ENCODE data around the gene RBM27. TPM values are rescaled to one million over a fixed set of nuclear protein-coding genes. Genes with fewer than 3 reads are reported as not detected.

RBM27 gene
- polyA plus RNA-seq, 3 donors = 2.5 to 6.2 (median 3.9) TPM

- Histone ChIP-seq H3K36me3 (replicated peaks in 1 of 2; ENCODE audit: control insufficient read depth in 1 of 2, insufficient read depth in 2 of 2, low read length in 2 of 2) (peaks cover 70 to 88% of the 10 kb centered on the region in 2 donors), H3K27me3 (ENCODE audit: control insufficient read depth in 2 of 2, insufficient read depth in 2 of 2, low read length in 2 of 2) (no peaks in the 10 kb centered on the region), H2AFZ (ENCODE audit: insufficient read depth, low read depth, low read length, poor library complexity, severe bottlenecking) (no peak overlapping the region), H3K9ac (ENCODE audit: insufficient read depth, low read length, poor library complexity, severe bottlenecking) (no peak overlapping the region), H3K4me3 (replicated peaks in 1 of 3; ENCODE audit: low read depth in 2 of 3, low read length in 3 of 3) (no peak overlapping the region), H3K4me2 (replicated peaks; ENCODE audit: extremely low read depth, low read length, poor library complexity, severe bottlenecking) (no peak overlapping the region), H3K9me3 (replicated peaks in 1 of 2; ENCODE audit: control insufficient read depth in 1 of 2, insufficient read depth in 1 of 2, low read length in 2 of 2) (no peaks in the 10 kb centered on the region), H3K79me2 (ENCODE audit: insufficient read depth, low read length) (no peaks in the 10 kb centered on the region), H3K4me1 (ENCODE audit: control insufficient read depth in 1 of 2, insufficient read depth in 2 of 2, low read length in 2 of 2) (no peaks in the 10 kb centered on the region), H3K27ac (ENCODE audit: low read depth in 1 of 2, low read length in 2 of 2) (no peak overlapping the region), H4K20me1 (ENCODE audit: insufficient read depth, low read length) (peaks cover 6% of the 10 kb centered on the region)
- 100% methylated on average over 1 of the region's 1 CpG for WGBS (ENCODE audit: insufficient coverage)
- TF ChIP-seq CTCF (IDR thresholded peaks at IDR 0.05) = no peak
- H3K9me3 Mint-ChIP-seq = no peaks in the 10 kb centered on the region
- H3K4me1 Mint-ChIP-seq = no peaks in the 10 kb centered on the region
- peak overlapping the region in 1 of 7 donors; percentile 25 for H3K27ac Mint-ChIP-seq
- intact Hi-C loops (cut with micrococcal nuclease) = no loop called here
- H3K4me3 Mint-ChIP-seq = no peak overlapping the region
- no peak for DNase-seq
- no peaks in the 10 kb centered on the region for H3K27me3 Mint-ChIP-seq (ENCODE audit: low read depth in 3 of 3)
- peaks cover 51 to 68% of the 10 kb centered on the region in 2 donors for H3K36me3 Mint-ChIP-seq
Observed at GRCh38 chr5:146238973-146239372, 35.6 kb downstream of the RBM27 start.

GRCh38 chr5:146240951-146241350 is 37.5 kb downstream of the RBM27 start:
- intact Hi-C loops (cut with micrococcal nuclease) = no loop called here

More at GRCh38 chr5:146240951-146241350, 37.5 kb downstream of the RBM27 start:
- WGBS (ENCODE audit: insufficient coverage) = no CpG with 5 or more reads among the region's 2 CpGs
- H3K9me3 Mint-ChIP-seq = no peaks in the 10 kb centered on the region
- H3K9ac ChIP-seq (ENCODE audit: insufficient read depth, low read length, poor library complexity, severe bottlenecking) = no peak overlapping the region
- no peak overlapping the region for H2AFZ ChIP-seq (ENCODE audit: insufficient read depth, low read depth, low read length, poor library complexity, severe bottlenecking)
- H3K79me2 ChIP-seq (ENCODE audit: insufficient read depth, low read length) = no peaks in the 10 kb centered on the region
- peaks cover 55 to 71% of the 10 kb centered on the region in 2 donors for H3K36me3 Mint-ChIP-seq
- no peak overlapping the region for H3K27ac Mint-ChIP-seq
- no peaks in the 10 kb centered on the region for H3K4me1 Mint-ChIP-seq
- DNase-seq = no peak
- H3K4me3 Mint-ChIP-seq = no peak overlapping the region
- no peaks in the 10 kb centered on the region for H3K27me3 Mint-ChIP-seq (ENCODE audit: low read depth in 3 of 3)
- H3K27ac ChIP-seq (ENCODE audit: low read depth in 1 of 2, low read length in 2 of 2) = no peak overlapping the region
- TF ChIP-seq CTCF (IDR thresholded peaks at IDR 0.05) = no peak
- no peak overlapping the region for H3K4me3 ChIP-seq (replicated peaks in 1 of 3; ENCODE audit: low read depth in 2 of 3, low read length in 3 of 3)
- no peaks in the 10 kb centered on the region for H3K27me3 ChIP-seq (ENCODE audit: control insufficient read depth in 2 of 2, insufficient read depth in 2 of 2, low read length in 2 of 2)
- H3K4me2 ChIP-seq (replicated peaks; ENCODE audit: extremely low read depth, low read length, poor library complexity, severe bottlenecking) = no peak overlapping the region
- no peaks in the 10 kb centered on the region for H3K9me3 ChIP-seq (replicated peaks in 1 of 2; ENCODE audit: control insufficient read depth in 1 of 2, insufficient read depth in 1 of 2, low read length in 2 of 2)
- peaks cover 9% of the 10 kb centered on the region for H4K20me1 ChIP-seq (ENCODE audit: insufficient read depth, low read length)
- H3K36me3 ChIP-seq (replicated peaks in 1 of 2; ENCODE audit: control insufficient read depth in 1 of 2, insufficient read depth in 2 of 2, low read length in 2 of 2) = peaks cover 74 to 89% of the 10 kb centered on the region in 2 donors
- H3K4me1 ChIP-seq (ENCODE audit: control insufficient read depth in 1 of 2, insufficient read depth in 2 of 2, low read length in 2 of 2) = no peaks in the 10 kb centered on the region
